Fibroblast of upper back skin (primary cell): Measurements from ENCODE around the gene SPDL1.

Experiments used
- DNase-seq: peaks from one replicate; pipeline ENCODE4 v3.0.0-alpha.2; 2013

SPDL1 gene

DNA sequence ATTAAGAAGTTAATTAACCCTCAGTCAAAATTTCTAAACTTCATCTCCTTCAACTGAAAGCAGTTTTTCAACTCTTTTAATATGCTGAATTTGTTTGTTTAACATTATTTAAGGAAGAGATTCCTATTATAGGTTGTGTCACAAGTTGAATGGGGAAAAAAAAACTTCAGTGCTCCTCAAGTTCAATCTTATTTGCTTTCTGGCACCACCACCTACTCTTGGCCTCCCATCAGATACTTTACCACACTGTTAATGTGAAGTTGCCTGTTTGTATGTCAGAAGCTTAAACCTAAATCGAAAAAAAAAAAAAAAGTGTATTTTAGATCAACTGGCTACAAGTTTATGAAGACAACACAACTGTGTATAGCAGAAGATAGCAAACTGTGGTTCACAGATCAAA lies 49.4 kb downstream of the SPDL1 start:
- DNase-seq, result no peak

DNA sequence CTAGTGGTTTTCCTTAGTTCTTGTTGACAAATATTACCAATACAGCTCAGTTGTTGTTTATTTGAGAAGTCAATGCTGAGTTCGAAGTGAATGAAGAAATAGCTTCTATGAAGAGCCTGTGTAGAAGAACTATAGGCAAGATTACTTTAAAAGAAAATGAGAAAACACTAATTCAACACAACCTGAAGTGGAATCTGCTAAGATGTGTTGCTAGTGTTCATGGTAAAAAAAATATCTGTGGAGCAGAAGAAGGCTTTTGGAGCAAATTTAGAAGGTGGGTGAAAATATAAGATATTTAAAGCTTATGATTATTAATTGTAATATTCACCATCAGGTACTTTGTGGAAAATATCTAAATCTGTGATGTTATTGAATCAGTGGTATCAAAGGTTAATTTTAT lies 51.0 kb downstream of the SPDL1 start:
- no peak for DNase-seq

DNA sequence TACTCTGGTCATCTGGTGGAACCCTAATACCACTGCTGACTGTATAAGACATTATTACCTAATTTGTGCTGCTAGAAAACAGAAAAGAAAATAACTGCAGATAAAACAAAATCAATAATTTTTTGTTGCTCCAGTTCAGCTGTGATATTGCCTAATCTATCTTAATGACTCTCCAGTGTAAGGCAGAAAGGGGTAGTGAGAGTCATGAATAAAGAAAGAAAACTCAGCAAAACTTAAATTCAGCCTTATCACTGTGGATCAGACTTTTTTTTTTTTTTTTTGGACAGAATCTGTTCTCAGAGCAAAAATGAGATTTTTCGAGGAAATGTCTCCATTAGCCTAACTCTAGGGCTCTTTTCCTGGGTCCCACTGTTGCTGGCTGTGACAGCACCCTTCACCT lies 52.4 kb downstream of the SPDL1 start:
- no peak for DNase-seq

DNA sequence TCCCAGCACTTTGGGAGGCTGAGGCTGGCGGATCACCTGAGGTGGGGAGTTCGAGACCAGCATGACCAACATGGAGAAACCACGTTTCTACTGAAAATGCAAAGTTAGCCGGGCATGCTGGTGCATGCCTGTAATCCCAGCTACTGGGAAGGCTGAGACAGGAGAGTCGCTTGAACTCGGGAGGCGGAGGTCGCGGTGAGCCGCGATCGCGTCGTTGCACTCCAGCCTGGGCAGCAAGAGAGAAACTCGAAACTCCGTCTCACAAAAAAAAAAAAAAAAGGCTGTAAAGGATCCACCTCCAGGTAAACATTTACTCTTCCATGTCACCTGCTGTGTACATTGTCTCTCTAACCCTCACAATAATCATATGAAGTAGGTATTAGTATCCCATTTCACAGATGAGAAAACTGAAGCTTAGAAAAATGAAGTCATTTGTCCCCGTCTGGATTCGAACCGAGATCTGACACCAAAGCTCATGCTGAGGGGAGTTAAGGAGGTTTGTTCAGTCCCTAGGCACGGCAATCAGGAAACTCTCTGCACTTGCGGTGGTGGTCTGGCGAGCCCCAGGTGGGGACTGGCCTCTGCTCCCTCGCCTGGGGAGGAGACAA lies 53.0 kb downstream of the SPDL1 start:
- DNase-seq, result no peak

DNA sequence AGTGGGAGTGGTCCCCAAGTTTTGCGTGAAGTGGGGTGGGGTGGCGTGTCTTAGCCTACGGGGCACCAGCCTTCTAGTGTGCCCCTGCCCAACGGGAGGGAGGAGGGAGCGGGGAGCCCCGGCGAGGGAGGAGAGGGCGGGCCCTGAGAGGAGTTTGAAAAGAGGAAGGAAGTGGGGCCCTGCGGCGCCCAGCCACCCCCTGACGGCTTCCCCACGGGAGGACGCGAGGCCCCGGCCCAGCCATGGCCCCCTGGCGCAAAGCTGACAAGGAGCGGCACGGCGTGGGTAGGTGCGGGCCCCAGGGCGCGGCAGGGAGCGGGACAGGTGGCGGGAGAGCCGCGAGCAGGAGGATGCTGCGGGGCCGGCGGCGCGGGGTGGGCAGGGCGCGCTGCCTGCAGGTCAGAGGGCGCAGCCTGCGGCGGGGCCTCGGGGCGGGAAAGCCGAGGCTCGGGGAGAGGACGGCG lies 53.5 kb downstream of the SPDL1 start, which contains the start of gene DOCK2:
TSS of gene DOCK2 (plus strand) at position 191 of the 464 bp plus-strand sequence. CDS start at position 243, 52 bp downstream.
- DNase-seq, result no peak

DNA sequence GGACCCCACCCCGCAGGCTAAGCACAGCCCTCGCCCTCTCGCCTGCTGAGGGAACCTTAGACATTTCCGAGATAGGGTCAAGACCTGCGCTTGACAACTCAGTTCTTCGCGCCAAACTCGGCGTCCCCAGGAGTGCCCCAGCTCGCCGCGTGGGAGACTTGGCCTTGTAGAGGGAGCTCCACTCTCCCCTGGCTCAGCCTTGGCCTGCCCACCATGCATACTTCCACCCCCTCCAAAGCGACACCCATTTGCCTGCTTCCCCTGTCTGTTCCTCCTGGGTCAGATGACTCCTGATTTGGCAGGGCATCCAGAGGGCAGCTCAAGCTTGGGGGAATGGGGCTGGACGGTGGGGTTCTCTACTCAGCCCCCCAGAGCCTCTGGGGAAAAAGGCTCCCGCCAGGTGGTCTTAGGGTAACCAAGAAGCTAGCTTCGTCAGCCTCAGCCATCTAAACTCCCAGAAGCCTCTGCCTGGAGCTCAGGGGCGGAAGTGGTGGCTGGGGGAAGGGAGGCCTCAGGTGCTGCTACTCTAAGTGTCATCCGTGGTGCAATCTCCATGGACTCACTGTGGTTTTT lies 54.1 kb downstream of the SPDL1 start:
- no peak for DNase-seq

DNA sequence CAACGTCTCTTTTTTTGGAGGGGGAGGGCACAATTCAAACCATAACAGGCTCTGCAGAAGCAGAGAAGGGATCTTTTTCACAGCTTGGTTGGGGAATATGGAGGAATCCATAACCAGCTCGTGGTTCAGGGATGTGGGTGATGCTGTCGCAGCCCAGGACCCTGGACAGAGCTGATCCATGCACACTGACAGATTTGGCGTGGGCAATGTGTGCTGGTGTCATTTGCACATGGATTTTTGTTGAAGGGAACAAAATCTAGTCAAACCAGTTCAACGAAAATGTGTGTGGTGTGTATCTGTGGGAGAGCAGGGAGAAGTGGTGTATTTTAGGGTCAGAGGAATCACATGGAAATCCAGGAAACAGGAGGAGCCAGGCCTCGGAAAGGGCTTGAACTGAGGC lies 57.7 kb downstream of the SPDL1 start:
- peak; percentile 44 for DNase-seq

DNA sequence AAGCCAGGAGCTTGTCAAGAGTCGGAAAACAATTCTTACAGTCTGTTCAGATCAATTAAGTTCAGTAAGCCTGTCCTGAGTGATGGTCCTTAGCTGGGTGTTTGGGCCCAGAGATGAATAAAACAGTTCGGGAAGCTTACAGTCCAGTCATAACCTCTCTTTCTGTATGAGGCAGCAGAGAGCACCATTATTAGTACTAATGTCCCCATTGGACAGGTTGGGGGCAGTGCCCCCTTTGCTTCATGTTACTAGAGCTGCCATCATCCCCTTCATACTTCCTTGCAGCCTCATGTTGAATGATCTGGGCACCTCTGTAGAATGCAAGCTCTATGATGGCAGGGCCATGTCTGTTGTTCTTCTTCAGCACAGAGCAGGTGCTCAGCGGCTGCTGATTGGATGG lies 63.3 kb downstream of the SPDL1 start:
- DNase-seq, result no peak

DNA sequence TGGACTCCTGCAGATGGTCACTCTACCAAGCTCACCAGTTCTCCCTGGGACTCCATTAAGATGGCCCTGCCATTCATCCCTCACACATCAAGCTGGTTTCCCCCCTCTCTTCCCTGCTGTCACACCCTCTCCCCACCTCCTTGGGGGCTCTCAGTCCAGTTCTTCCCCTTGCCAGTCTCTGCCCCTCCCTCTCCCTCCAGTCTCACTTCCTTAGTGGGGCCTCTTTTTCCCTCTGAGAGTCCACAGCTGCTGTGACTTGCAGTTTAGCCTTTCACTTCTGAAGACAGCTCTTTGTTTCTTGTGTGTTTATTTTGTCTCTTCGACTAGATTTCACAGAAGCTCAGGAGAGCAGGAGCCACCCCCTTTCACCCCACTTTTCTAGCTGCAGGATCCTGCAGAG lies 64.0 kb downstream of the SPDL1 start:
- no peak for DNase-seq

DNA sequence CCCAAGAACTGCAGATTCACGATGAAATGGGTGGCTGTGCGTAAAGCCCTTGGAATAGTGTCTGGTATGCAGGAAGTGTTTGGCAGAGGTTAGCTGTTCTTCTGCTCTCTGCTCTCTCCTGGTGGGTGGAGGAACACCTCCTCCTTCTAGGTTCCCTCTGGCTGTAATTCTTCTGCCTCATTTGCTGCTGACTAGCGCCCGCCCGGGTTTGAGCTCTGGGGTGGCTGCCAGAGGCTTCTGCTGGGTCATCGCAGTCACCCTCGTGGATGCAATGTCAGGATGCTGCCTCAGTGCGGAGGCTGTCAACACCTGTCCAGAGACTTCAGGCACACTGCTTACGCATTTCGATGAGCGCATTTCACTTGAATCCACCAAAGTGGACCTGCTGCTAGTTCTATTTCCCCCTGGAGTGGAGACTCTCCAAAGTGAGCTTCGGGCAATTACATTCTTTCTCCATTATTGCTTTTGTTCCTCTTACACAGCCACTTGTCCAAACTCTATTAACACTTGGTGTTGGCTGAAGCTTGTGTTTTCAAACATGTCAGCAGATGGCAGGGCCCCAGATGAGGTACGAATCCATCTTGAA lies 65.2 kb downstream of the SPDL1 start:
- no peak for DNase-seq

DNA sequence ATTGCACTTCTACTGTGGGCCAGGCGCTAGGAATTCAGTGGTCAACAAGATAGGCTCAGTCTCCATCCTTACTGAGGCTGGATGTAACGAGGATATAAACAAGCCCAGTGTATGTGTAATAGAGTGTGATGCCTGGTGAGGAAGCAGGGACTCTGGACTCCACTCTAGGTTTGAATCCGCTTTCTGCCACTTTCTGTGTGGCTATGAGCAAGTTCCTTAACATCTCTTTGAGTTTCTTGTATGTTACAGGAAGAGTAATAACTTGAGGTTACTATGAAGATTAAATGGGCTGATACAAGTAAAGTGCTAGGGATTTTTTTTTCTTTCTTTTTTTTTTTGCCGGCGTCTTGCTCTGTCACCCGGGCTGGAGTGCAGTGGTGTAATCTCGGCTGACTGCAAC lies 65.9 kb downstream of the SPDL1 start:
- no peak for DNase-seq

DNA sequence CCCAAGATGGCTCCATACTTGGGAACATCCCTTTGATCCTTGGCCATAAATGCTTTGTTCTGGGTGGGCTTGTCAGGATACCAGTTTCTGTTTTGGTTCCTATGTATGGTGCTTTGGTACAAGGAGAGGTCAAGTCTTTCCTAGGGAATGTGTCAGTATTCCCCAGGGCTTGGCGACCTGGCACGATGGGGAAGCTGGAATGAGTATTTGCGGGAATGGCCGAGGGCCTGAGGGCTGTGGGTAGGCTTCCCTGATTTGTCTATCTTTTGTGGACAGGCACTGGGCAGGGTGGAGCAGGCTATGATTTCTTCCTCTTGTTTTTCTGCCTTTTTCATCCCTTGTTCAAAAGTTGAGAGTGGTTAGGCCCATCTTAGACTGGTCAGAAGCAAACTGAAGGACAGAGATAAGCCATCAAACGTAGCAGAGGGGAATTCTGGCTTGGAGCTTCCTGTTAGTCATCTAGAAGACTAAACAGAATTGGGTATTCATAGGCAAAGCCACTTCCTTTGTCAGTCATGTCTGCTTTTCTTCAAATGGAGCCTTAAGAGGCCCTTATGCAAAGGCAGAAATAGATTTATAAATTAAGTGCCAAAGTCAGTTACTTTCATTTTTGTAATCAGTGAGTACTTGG lies 67.2 kb downstream of the SPDL1 start:
- peak; percentile 55 for DNase-seq

DNA sequence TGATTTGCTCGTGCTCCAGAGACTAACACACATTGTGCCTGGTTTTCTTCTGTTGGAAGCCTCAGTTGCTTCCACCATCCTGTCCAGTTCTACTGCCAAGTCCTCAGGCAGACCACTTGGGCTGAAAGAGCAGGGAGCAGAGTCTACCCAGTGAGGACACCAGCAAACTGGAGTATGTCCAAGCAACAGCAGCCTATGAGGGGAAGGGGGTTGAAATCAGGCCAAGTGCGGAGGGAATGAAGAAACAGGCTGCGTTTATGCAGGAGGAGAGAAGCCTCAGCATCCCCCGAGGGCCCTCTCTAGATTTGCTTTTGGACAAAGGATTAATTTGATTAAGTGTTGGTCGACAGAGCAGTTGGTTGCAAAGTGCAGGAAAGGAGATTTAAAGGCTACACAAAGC lies 68.0 kb downstream of the SPDL1 start:
- no peak for DNase-seq

DNA sequence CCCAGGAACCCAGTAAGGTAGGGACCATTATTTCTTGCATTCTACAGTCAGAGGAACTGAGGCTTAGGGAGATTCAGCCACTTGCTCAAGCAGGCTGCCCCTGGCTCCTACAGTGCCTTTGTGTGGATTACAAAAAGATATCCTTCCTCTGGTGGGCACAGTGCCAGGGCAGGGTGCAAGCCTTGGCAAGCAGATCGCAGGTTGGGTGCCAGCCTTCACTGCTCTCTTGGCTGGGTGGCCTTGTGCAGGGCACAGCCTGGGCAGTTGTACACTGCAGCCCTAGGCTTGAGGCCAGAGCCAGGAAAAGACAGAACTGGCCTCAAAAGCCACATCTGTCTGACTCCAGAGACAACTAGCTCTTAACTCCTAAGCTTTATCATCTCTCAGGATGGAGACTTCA lies 68.5 kb downstream of the SPDL1 start:
- DNase-seq, result no peak

DNA sequence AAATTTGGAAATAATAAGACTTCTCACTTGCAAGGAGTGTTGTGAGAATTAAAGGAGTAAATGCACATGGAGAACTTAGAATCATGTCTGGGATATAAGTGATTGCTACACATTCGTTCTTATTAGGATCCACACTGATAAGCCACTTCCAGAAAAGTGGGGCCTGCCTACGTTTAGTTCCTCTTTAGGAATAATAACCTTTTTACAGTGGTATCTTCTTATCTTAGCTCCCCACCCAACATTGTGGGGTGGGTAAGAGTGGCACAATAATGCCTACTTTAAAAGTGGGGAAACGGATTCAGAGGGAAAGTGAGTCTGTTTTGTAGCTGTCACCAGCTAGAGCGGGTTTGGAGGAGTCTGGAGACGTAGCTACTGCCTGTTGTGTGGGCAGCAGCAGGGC lies 69.5 kb downstream of the SPDL1 start:
- no peak for DNase-seq
